Measurements from ENCODE around the gene MED13. TPM values are rescaled to one million over a fixed set of nuclear protein-coding genes. Genes with fewer than 3 reads are reported as not detected.
"Not testable (repeated sequence)": the region's sequence is repeated elsewhere in the genome, so short reads cannot be mapped to it uniquely, and the experiment has no call there.

MED13 gene
- total RNA-seq, 6 experiments from 2014 or later, result 29.0 to 40.5 (median 33.6) TPM

- no peak for TF ChIP-seq CTCF (IDR thresholded peaks at IDR 0.05)
- H3K9me3 Mint-ChIP-seq, result no peaks in the 10 kb centered on the region
- H3K4me1 Mint-ChIP-seq (ENCODE audit: low read depth), result no peaks in the 10 kb centered on the region
- H3K4me3 Mint-ChIP-seq, result no peak overlapping the region
- no peak overlapping the region for H3K27ac Mint-ChIP-seq
- H3K27me3 Mint-ChIP-seq (ENCODE audit: insufficient read depth), result no peaks in the 10 kb centered on the region
- H3K36me3 Mint-ChIP-seq (ENCODE audit: low read depth), result peaks cover 12% of the 10 kb centered on the region; the same call in 1 of the 2 replicates
- DNase-seq, result no peak
These were observed 169.7 kb downstream of the MED13 start for GRCh38 chr17:61895391-61895790.

- H3K27me3 Mint-ChIP-seq (ENCODE audit: insufficient read depth); H3K4me3 Mint-ChIP-seq; H3K27ac Mint-ChIP-seq; DNase-seq; H3K4me1 Mint-ChIP-seq (ENCODE audit: low read depth); H3K36me3 Mint-ChIP-seq (ENCODE audit: low read depth); H3K9me3 Mint-ChIP-seq: not testable (repeated sequence)
These were observed 170.8 kb downstream of the MED13 start for GRCh38 chr17:61894310-61894709.

Other genes starting within 250 kb of the MED13 start
- 1 to 10 TPM; 4.6 to 9.7 (median 8.5) TPM for gene BRIP1, start 201.8 kb downstream of the MED13 start, total RNA-seq (2021; fragmentation: NEBNext Ultra II Directional; extraction: Animal tissue kit (Norgen Biotek cat#: 25700))
- gene INTS2, start 137.3 kb downstream of the MED13 start, total RNA-seq (2021; fragmentation: NEBNext Ultra II Directional; extraction: Animal tissue kit (Norgen Biotek cat#: 25700)), result 10 to 100 TPM in 2 of 6 experiments, 1 to 10 TPM in 4; 8.1 to 10.1 (median 9.5) TPM